HG03108 (cell line): Measurements from ENCODE around the gene FOXP1.

ENCODE experiments used
- ATAC-seq: cut with Tn5 transposase; IDR thresholded peaks from one replicate; pipeline ENCODE4 v1.9.1; 2021; ENCODE audit warnings: moderate library complexity; ENCODE audit not compliant: unreplicated experiment

The FOXP1 gene

DNA sequence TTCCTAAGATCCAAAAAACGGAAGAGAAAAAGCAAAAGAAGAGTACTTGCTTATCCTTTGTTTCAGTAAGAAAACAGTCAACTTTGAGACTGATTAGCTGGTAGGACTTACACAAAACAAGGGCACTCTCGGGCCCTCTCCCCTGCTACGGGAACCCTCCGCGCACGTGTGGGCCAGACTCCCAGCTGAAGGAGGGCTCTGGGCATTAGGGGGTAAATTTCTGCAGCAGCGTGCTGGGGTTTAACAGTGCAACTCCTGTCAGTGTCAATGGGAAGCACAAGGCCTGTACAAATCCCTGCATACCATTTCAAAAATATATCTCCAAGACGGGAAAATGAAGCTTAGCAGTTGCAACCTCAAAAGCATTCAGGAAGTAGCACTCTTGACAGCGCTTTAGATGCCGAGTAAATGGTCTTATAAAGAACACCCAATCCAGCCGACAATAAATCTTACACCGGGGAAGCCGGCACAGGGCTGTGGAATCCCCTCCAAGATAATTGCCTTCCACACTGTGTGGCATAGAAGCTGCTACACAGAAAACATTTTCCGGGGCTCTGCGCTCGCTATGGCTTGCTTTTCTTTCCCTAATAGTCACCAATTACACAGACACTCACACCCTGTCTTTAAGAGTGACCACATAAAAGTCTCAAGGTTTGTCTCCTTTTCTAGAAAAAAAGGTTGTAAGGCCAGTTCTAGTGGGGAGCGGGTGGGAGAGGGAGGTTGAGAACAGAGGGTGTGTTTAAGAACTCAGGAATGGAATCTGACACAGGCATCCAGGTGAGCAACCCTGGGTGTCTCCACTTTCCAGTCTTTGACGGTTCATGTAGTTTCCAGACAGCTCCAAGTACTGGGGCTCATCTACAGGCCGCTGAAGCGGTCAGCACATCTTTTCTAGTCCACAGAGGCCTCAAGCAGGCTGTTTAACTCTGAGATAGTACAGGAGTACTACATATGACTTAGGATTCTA is 512.7 kb downstream of the FOXP1 start:
- no peak for ATAC-seq

DNA sequence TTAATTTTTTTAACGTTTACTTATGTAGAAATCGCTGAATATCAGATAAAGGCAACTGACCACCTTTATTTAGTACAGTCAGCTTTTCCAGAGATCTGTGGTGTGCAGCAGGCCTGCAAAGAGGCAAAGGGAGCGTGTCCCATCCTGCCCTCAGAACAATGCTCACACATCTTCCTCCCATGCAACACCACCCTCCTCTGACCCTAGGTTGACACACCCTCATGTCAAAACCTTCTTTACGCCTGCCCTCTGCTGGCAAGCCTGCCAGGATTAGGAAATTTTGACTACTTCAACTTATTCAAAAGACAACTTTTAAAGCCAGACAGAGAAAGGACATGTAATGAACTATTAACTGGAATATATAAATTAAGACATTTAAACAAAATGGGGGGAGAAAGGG is 513.7 kb downstream of the FOXP1 start:
- no peak for ATAC-seq

DNA sequence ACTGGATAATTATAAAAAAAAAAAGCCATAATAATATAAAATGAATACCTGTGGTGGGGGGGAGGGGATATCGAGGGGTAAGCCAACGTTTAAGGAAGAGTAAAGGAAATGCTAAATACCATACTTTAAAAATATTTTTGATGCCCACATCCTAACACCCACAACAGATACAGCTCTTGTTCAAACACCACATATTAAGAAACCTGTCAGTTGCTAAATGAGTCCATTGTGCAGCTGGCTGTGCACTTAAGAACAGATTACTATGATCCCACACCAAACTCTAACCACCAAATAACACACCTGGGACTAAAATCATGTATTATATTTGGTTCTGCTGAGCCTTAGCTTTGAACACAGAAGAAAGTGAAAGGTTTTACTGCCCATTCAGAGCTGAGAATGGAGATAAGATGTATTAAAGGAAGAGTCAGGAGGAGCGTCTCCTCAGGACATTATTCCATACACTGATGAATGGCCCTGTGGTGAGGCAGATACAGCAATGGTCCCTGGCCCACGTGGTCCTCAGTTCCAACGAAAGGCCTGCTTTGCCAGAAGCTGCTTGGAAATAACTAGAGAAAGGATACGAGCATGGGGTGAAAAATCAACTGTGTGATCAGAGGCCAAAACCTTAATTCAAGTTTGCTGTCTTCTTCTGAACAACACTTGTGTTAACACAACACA is 515.4 kb downstream of the FOXP1 start:
- no peak for ATAC-seq

DNA sequence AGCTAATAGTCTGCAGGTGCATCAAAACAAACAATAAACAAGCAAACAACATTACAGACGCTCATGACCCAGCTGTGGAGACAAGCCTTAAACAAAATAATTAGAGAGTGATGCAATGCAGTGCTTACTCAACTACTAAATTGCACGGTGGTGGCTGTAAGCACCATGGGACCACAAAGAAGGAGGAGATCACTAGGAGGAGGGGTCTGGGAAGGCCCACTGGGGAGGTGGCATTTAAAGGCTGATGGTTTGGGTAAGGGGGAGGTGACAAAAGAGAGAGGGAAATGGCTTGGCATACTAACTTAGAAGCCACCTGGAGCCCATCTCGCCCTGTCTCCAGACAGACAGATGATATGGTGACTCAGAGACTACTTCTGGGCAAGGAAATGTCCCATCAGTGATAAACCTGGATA is 516.7 kb downstream of the FOXP1 start:
- no peak for ATAC-seq

DNA sequence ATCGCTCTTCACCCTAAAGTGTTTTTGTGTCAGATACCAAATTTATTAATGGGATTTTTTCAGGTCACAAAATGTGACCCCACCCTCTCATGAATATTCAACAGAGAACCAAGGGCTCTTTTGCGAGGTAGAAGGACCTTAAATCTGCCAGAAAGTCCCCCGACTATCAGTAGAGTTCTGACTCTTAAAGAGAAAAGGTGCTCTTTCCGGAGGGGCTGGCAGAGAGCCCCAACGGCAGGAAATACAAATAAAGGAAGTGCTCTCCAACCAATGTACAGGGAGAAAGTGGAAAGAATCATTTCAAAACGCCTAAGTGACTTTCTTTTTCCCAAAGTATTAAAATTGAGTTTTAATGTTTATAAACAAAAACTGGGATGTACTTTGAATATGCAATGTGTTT is 517.2 kb downstream of the FOXP1 start:
- no peak for ATAC-seq

DNA sequence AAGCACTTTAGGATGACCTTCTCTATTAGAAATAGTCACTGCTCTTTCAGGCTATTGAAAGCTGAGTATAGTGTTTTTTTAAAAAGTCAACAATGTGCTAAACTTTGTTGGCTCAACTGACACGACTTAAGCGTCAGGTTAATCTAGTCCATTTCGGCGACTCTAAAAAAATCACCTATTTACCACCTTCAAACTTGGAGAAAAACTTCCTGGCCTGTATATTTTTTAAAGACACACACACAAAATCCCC is 517.8 kb downstream of the FOXP1 start:
- ATAC-seq, result no peak

DNA sequence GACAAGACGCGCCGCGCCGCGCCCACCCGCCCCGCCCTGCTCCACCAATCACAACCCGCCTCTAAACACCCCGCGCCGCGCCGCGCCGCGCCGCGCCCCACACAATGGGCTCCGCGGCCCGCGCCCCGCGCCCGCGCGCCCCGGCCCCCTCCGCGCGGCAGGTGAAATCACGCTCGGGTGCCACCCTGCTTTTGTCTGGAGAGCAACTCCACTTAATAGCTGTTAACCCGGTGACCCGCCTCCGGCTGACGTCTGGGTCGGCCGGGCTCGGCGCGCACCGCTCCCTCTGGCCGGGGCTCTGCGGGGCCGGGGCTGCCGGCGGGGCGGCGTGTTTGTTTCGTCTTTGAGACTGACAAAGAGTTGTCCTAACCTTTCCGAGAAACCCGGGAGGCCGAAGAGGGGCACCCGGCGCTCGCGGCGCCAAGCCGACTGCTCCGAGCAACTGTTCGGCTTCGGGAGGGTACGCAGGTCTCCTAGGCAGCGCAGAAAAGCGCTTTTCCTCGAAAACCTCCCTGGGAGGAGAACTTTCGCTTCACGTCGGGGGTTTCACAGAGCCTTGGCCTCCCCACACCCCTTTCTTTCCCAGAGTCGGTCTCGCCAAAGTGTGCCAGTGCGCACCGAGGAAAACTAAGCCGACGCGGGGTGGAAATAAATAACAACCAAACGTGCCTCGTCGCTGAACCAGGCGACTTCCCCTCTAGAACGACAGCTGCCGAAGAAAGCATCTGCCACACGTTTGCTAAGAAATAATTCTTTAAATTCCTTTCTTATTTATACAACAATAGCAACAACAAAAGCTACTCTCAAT is 518.4 kb downstream of the FOXP1 start:
- no peak for ATAC-seq

DNA sequence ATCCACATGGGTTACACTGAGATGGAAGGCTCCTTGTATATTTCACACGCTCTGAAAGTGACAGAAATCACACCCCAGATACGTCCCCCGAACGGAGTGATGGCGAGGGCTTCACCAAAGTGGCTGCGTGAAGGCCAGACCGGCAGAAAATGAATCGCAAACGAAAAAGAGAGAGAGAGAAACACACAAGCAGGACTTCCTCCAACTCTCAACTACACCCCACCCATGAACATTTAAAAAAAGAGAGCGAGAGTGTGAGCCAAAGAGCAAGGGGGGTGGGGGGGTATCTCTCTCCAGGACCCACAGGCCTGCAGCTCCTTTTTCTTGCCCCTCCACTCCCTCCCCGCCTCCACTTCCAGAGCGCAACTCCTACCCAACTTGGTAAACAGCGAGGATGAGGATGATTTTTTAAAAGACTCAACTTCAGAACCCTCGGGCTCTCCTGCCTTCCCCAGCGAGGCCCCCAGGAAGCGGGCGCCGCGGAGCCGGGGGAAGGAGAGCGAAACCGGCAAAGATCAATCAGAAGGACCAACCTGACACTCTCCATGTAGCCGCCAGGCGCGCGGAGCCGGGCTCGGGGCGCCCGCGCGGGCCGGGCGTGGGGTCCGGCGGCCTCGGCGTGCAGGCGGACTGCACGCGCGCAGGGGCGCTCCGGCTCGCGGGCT is 519.1 kb downstream of the FOXP1 start:
- ATAC-seq, result no peak

DNA sequence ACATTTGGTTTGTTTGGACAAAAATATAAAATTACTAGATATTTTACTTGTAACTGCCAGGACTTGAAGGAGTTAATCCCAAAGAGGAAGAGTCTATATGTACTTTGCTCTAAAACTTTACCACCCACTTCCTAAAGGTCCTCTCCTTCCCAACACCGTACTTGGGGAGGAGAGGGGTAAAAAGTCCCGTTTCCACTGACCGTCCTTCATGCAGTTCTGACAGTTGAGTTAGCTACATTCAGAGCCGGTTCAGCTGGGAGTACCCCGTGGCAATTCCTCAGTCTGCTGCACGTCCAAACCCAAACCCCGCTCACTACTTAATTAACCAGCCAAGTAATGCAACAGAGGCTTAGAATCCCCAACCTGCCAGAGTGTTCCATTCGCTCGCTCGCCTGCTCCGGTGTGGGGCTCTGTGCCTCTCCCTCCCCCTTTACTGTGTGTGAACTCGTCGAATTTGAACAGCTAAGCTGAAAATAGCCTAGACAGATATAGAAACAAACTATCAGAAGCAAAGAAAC is 519.7 kb downstream of the FOXP1 start:
- no peak for ATAC-seq

DNA sequence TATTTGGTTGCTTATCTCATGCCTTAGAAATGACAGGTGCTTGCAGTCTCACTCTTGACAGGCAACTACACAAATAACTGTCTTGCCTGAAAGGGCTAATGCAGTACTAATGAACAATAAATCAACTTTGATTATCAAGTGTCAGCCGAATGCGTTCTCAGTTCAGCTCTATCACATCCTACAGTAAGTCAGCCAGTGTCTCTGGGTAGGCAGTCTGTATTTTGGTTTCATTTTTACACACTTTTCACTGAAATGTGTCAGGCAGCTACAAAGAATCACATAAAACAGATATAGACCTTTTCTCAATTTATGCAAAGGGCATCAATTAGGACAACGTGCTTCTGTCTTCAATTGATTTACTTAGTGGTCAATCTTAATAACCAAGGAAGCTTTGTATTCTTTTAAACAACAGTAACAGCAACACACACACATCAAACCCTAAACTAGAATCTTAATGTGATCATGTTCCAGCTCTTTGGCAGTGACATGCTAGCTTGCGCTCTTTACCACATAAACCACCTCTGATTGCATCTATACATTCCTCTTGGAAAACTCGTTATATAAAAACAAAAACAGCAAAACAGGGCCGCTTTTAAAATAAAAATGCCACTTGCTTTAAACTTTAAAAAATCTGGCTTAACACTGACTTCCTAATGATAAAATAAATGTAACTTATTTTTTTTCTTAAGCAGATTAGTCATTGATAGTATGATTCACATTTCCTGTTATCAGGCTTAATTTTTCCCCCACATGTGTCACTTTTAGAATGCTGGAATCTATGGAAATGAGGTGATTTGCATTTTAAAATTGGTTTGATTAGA is 520.4 kb downstream of the FOXP1 start:
- ATAC-seq, result no peak

DNA sequence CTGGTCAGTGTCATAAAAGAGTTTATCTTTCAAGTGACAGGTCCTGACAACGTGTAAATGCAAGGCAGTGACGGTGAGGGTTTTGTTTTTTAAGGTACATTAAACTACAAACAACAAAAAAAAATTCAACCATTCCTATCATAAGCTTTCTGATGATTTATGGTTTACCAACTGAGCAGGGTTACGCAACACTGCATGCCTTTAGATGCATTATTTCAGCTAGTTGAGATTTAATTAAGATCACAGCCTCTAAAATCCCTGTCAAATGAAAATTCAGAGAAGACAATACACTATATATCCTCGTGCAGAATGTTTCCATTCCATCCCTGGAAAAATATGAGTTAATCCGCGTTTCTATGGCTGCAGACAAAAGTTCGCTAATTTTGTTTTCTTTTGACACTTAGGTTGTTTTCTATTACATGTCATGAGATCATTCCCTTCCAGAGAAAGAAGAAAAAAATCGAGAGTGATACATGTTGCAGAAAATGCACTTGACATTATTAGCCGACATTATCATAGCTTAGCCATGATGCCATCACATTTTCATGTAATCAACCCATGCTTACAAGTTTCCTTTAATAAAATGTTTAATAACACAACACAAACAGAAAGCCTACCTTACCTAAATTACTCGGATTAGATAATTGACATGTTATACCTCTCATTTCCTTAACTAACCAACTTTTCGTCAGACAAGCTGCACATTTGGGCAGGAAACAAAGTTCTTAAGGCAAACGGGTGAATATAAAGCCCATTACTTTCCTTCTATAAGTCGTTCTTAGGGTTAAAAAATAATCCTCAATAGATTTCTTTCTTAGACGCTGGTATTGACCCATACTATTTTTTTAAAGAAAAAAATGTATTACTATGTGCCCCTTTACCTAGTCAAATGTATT is 521.2 kb downstream of the FOXP1 start:
- ATAC-seq, result no peak

DNA sequence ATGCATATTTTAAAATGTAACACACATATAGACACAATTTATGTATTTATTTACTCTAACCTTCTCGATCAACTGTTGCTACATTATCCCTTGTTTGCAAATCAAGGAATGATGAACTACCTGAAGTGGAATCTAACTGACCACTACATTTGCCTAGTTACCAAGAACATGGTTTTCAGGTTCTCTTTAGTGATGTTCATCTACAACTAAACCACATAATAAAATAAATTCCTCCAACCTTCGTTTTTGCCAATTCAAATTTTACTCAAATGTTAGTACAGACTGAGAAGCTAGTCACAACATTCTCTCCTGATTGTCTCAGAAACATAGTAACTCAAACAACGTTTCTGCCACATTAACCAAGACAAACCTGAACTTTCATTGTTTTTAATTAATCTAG is 521.9 kb downstream of the FOXP1 start:
- ATAC-seq, result no peak

DNA sequence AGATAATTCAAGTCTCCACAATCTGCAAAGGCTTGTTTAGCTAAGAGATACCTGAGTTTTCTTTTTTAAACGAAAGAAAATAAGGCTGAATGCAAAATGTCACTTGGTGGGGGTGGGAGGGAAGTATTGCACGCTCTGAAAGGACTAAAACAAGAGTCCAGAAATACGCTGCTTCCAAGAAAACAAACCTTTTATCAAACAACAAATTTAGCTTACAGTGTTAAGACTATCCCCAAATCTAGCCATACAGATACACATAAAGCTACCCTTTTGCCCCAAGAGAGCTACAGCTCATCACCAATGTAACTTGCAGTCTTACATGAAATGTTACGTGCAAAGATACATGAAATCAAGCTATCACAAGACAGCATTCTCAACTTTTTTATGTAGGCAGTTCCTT is 522.5 kb downstream of the FOXP1 start:
- no peak for ATAC-seq

DNA sequence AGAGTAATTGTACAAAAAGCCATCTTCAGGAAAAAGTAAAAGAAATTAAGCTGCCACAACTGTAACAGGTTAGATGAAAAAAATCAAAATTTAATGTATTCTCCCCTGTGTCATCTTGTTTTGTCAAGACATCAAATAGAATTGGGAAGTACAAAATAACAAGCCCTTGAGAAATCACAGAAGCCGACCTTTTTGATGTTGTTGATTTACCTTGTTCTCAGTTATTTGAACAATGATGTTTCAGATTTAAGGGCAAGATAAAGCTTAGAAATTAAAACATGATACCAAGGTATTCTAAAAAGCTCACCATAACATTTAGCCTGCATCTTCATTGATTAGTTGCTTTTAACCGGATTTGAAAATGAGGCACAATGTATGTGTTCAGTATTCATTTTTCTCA is 523.0 kb downstream of the FOXP1 start:
- ATAC-seq, result no peak

DNA sequence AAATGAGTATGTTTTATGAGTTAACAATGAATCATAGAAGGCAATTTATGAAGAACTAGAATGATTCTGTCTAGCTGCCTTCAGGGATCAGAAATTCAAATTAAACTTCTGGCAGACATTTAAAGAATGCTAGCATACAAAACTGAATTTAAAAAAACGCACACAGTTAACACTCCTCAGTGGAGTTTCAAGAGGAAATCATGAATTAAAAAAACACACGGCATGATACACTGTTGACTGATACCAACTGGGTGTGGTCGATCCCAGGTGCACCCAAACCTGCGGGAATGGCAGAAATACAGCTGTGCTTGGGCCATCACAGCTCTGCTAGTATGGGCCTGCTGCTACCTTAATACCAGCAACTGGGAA is 526.0 kb downstream of the FOXP1 start:
- no peak for ATAC-seq

DNA sequence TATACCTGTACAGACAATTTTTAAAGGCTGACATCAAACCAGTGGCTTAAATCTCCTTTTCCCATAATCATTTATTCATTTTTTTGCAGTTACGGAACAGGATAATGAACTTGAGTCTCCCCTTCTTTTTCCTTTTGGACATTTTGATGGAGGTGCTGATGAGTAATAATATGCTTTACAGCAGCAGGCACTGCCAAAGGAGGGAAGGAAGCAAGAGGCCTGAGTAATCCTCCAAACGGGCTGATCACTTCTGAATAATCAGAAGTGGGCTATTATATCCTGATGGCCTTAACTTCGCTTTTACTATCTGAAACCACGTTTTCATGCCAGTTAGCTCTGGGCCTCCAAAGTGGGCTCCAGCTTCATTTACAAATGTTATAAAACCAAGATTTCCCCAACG is 527.2 kb downstream of the FOXP1 start:
- ATAC-seq, result no peak

DNA sequence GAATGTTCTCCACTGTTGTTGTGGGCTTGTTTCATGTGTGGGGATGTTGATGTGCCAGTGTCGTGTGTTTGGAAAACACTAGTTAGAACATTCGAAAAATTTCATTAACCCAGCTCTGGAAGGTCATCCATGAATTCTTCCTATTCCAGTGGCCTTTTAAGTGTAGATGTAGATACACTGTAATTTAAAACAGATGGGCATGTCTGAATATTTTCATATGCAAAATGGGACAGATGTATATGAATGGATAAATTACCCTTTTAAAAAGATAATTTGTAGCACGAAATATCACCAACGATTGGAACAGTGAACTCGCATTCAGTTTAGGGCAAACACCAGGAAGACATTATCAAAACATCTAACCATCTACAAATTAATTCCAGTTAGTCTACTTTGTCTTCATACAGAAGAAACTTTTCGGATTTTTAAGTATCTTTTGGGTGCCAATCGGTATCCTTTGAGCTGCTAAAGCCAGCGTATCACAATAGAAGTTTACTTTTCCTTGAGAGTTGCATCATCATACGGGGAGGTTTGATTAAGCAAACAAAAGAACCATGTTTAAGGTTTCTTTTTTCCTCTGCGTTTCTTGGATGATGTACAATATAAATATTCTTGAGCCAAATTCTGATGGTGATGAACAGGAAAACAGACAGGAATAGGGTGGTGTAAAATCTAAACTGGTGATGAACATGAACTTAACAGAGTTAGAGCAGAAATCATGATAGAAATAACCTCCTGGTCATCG is 528.1 kb downstream of the FOXP1 start:
- no peak for ATAC-seq

DNA sequence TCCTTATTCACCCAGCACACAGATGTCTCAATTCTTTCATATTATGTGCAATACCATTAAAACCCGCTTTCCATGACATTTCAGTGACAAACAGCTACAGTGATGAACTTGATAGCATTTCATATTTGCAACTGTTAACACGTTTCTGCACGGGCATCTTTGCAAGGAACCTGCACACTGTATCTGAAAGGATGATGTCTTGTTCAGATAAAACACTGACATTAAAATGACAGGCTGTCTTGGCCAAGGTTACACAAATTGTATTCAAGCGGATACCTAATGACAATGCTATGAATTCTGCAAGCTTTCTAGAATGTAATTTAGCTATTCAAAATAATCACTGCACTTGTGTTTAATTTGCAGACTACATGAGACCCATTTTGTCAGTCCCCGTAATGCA is 529.2 kb downstream of the FOXP1 start:
- ATAC-seq, result no peak

DNA sequence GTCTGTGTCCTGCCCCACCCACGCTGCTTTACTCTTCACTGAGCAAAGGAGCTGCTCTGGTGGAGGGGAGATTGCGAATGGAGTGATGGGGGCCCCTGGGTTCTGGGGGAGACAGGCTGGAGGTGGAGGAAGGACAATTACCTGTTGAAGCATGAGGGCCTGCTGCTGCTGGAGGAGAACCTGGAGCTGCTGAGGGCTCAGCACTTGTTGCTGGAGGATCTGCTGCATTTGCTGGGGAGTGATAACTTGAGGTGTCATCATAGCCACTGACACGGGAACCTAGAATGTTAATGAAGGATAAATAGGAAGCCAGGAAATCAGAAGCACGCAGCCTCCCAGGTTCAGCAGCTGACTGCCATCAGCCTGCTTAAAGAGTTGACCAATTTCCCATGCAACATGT is 530.0 kb downstream of the FOXP1 start:
- ATAC-seq, result no peak
